Stimulated activated CD4-positive, alpha-beta T cell treated with anti-CD3 and anti-CD28 coated beads, TNF-alpha, amount 100 ng/mL, for 24 hours (primary cell): ENCODE measurements around the gene TPX2.
"Not testable (repeated sequence)": the region's sequence is repeated elsewhere in the genome, so short reads cannot be mapped to it uniquely, and the experiment has no call there.

Experiments
- DNase-seq, 3 experiments: peaks; one replicate each; pipeline ENCODE4 v3.0.0-alpha.2; 2020; ENCODE audit warnings: low read depth in 3 of 3

The TPX2 gene

GRCh38 chr20:31764641-31765305 lies 25.7 kb downstream of the TPX2 start:
- no peak for DNase-seq

DNA sequence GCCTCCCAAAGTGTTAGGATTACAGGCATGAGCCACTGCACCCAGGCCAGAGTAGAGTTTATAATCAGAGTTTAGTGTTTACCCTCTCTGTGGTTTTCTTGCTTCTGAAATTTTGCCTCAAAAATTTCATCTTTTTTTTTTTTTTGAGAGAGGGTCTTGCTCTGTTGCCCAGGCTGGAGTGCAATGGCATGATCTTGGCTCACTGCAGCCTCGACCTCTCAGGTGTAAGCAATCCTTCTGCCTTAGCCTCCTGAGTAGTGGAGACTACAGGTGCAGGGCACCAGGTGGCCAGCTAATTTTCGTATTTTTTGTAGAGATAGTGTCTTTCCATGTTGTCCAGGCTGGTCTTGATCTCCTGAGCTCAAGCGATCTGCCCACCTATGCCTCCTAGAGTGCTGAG lies 28.7 kb downstream of the TPX2 start:
- DNase-seq = no peak

DNA sequence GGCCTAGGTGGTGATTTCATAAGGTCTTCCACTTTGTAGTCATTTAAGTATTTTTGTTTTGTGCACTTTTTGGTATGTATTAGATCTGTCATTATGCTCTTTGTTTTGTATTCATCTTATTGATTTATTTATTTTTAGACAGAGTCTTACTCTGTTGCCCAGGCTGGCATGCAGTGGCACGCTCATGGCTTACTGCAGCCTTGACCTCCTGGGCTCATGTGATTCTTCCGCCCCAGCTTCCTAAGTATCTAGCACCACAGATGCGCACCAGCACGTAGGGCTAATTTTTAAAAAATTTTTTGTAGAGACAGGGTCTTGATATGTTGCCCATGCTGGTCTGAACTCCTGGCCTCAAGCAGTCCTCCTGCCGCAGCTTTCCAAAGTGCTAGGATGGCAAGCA lies 30.6 kb downstream of the TPX2 start:
- DNase-seq = no peak

- no peak for DNase-seq
These were observed 31.2 kb downstream of the TPX2 start for GRCh38 chr20:31770243-31770642.

GRCh38 chr20:31774408-31774807 lies 35.3 kb downstream of the TPX2 start:
- DNase-seq = no peak

GRCh38 chr20:31780839-31781238 lies 41.7 kb downstream of the TPX2 start:
- DNase-seq = no peak

DNA sequence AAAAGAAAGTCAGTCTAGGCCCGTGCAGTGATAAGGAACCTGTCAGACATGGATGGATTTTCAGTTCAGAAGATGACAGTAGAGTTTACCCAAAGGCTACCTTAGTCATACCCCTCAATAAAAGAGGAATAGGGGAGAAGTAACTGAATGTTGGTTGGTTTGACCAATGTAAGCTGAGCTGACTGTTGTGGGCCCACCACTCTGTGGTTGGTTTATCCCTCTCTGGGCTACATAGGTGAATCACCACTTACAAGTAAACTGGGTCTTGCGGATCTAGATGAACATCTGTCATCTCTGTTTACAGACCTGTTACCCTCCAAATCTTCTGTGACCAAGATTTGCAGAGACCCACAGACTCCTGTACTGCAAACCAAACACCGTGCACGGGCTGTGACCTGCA lies 42.9 kb downstream of the TPX2 start:
- no peak for DNase-seq

- DNase-seq = no peak
These were observed 45.4 kb downstream of the TPX2 start for GRCh38 chr20:31784354-31785044.

- DNase-seq = no peak
These were observed 46.0 kb downstream of the TPX2 start for GRCh38 chr20:31785089-31785488.

DNA sequence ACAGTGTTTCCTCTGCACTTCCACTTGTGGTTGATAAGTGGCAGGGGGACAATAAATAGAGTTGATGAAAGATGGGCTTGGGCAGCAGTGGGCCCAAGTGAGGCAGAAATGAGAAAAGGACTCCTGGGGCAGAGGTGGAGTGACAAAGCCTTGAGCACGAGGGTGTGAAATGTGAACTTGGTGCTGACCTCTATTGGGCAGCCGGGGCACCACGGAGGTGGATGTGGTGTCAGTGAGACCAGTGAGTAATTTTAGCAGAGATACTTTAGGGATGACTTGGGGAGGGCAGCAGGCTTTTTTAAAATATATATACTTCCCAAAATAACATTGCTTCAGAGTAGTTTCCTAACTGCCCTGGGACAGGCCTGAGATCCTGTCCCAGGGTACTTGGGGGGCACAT lies 49.5 kb downstream of the TPX2 start:
- DNase-seq = no peak

GRCh38 chr20:31790401-31790800 lies 51.3 kb downstream of the TPX2 start:
- DNase-seq = no peak

DNA sequence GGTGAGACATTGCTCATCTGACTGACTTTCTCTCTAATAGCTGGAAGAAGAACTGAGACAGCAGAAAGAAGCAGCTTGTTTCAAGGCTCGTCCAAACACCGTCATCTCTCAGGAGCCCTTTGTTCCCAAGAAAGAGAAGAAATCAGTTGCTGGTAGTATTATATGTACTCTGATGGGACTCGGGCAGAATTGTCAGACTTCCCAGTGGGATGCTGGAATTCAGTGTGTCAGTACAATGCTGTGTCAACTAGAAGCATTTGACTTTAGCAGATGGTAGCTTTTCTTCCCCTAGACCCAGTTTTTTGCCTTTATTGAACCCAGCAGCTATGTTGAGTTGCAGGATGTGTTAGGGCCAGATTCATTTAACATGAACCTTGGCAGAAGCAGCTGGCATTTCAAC lies 58.3 kb downstream of the TPX2 start:
- DNase-seq = no peak

- DNase-seq = no peak
These were observed 62.4 kb downstream of the TPX2 start for GRCh38 chr20:31801508-31801907.

DNA sequence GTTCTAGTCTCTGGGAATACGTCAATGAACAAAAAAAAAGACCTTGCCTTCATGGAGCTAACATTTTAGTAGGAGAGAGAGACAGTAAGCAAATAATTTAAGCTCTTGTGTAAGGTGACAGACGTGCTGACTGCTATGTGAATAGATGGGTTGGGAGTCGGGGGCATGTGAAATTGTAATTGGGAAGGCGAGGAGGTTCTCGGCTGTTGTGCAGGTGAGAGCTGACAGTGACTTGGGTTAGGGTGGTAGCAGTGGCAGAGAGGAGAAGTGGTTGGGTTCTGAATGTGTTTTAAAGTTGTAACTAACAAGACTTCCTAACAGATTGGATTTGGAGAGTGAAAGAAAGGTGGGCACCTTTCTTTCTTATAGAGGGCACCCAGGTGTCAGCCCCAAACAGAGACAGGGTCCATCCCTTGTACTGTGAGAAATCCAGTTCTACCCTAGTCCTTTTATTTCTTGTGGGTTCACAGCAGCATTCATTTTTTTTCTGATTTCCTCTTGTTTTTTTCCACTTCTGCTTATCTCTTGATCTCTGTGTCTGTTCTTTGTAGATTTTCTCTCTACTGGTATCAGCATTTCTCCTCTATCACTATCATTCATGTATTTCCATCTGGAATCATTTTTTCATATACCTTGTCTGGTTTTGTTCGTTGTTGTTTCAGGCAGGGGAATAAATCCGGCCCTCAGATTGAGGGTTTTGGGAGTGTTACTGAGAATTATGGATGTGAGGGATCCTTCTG lies 64.6 kb downstream of the TPX2 start:
- DNase-seq = no peak

DNA sequence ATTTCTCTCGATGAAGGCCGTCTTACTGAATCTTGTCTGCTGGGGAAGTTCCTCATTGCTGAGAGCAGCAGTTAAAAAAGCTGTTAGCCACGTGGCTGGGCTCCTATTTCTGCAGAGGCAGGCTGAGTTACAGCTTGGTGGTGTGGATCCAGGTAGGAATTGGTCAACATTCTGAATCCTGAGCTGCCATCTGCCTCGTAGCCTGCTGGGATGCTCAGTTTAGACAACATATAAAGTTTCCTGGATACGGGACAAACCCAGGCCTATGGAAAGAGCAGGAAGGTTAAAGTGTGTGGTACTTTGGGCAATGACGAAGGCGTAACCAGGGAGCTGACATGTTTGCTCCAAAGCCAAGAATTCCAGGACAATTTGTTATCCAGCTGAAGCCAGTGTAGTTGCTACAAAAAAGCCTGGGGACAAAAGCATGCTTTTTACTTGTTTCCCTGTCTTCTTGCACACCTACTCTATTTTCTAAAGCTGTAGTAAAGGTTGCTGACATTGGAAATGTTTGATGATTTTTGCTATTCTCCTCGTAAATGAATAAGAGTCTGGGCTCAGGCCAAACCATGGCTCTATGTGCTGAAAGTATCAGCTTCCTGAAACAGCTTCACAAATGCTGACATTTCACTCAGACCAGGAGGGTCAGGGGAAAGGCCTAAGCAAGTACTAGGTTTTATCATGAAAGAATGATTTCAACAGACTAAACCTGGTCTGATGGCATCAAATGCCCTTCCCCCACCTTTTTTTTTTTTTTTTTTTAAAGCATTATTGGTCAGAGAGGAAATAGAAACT lies 67.7 kb downstream of the TPX2 start:
- DNase-seq = no peak

GRCh38 chr20:31808481-31808880 lies 69.4 kb downstream of the TPX2 start:
- DNase-seq = no peak

DNA sequence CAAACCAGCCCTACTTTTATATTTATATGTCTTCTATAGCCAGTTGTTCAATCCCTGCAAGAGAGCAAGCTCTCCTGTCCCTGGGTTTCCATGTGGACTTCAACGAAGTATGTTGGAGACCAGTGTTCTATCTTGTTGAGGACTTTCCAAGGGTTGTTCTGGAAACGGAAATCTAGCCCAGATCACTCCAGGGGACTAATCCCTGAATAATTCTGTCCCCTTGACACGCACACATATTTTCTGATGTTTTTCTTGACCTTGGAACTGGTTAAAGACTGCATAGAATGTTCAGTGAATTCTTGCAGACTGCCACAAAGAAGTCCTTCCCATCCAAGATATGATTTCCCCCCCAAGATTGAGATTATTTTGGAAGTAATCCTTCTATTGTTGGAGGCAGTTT lies 70.6 kb downstream of the TPX2 start:
- DNase-seq = no peak

DNA sequence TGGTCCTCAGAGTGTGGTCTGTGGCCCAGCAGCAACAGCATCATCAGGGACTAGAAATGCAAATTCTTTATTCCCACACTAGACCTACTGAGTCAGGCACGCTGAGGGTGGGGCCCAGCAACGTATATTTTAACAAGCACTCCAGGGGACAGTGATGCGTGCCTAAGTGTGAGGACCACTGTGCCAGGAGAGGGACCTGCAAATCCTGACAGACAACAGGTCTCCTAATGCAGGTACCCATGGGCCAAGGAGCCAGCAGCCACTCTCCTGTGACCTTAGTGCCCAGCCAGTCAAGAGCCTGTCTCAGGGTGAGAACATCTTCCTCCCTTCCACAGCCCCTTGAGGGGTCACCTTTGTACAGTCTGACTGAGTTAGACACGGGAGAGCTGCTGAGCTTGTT lies 72.1 kb downstream of the TPX2 start:
- DNase-seq = no peak

GRCh38 chr20:31811796-31812728 lies 73.0 kb downstream of the TPX2 start:
- no peak for DNase-seq

- no peak for DNase-seq
These were observed 74.5 kb downstream of the TPX2 start for GRCh38 chr20:31813611-31814010.

DNA sequence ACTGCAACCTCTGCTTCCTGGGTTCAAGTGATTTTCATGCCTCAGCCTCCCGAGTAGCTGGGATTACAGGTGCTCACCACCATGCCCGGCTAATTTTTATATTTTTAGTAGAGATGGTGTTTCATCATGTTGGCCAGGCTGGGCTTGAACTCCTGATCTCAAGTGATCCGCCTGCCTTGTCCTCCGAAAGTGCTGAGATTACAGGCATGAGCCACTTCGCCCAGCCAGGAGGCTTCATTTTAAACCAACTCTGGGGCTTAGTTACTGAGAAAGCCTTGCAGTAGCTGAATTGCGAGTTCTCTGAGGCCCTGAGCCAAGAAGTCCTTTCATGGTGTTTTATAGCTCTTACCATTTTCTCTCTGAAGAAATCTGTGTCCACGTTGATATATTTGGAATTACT lies 75.1 kb downstream of the TPX2 start:
- not testable (repeated sequence) for DNase-seq
